GM23338 (cell line): ENCODE measurements around the gene EPAS1. TPM values are rescaled to one million over a fixed set of nuclear protein-coding genes. Genes with fewer than 3 reads are reported as not detected.

Experiments
- ATAC-seq: fragments of 200-7000 bp; cut with Tn5 transposase; 3 replicates; pipeline ENCODE4 v1.9.1; 2020
- DNase-seq: peaks from one replicate; pipeline ENCODE4 v3.0.0-alpha.2; 2015; ENCODE audit warnings: low spot score
- H2AFZ ChIP-seq: fragments of 200-600 bp; sonication (generic); 2 replicates; pipeline ENCODE4 v1.8.0; 2016; ENCODE audit warnings: antibody characterized with exemption, mild to moderate bottlenecking, moderate library complexity
- H3F3A ChIP-seq: fragments of 200-600 bp; sonication (generic); replicated peaks from 2 replicates; pipeline ENCODE4 v1.8.0; 2017; ENCODE audit warnings: antibody characterized with exemption, mixed run types, low read depth
- H3K27ac ChIP-seq: fragments of 200-600 bp; sonication (generic); 2 replicates; pipeline ENCODE4 v1.6.1; 2016; ENCODE audit warnings: low read depth
- H3K27me3 ChIP-seq: fragments of 200-600 bp; sonication (generic); 2 replicates; pipeline ENCODE4 v1.8.0; 2016; ENCODE audit warnings: mild to moderate bottlenecking, mixed run types, moderate library complexity; ENCODE audit not compliant: insufficient read depth
- H3K36me3 ChIP-seq: fragments of 200-600 bp; sonication (generic); 2 replicates; pipeline ENCODE4 v1.8.0; 2016; ENCODE audit warnings: mild to moderate bottlenecking; ENCODE audit not compliant: insufficient read depth
- H3K4me1 ChIP-seq: fragments of 200-600 bp; sonication (generic); 2 replicates; pipeline ENCODE4 v1.8.0; 2016; ENCODE audit warnings: mild to moderate bottlenecking, moderate library complexity; ENCODE audit not compliant: insufficient read depth
- H3K4me2 ChIP-seq: fragments of 200-600 bp; sonication (generic); 2 replicates; pipeline ENCODE4 v1.7.1; 2017; ENCODE audit warnings: mixed run types
- H3K4me3 ChIP-seq: fragments of 200-600 bp; sonication (generic); 2 replicates; pipeline ENCODE4 v1.6.1; 2016; ENCODE audit warnings: mixed run types
- H3K79me2 ChIP-seq: fragments of 200-600 bp; sonication (generic); replicated peaks from 2 replicates; pipeline ENCODE4 v1.8.0; 2017; ENCODE audit warnings: mild to moderate bottlenecking; ENCODE audit not compliant: insufficient read depth
- H3K9me2 ChIP-seq: fragments of 200-600 bp; sonication (generic); 2 replicates; pipeline ENCODE4 v1.8.0; 2017; ENCODE audit not compliant: insufficient read depth
- H4K20me1 ChIP-seq: fragments of 200-600 bp; sonication (generic); replicated peaks from 2 replicates; pipeline ENCODE4 v1.8.0; 2017; ENCODE audit warnings: mild to moderate bottlenecking; ENCODE audit not compliant: insufficient read depth
- H3K27ac Mint-ChIP-seq: 2 replicates; pipeline ENCODE4 v1.8.0; 2020; ENCODE audit warnings: inconsistent platforms, mild to moderate bottlenecking, moderate library complexity, mixed read lengths
- H3K27me3 Mint-ChIP-seq: 3 replicates; pipeline ENCODE4 v1.8.0; 2022; ENCODE audit warnings: low read depth, mild to moderate bottlenecking, moderate library complexity, mixed read lengths, inconsistent platforms; ENCODE audit not compliant: insufficient read depth, poor library complexity
- H3K36me3 Mint-ChIP-seq: 3 replicates; pipeline ENCODE4 v1.8.0; 2021; ENCODE audit warnings: low read depth, mild to moderate bottlenecking, inconsistent platforms, moderate library complexity, mixed read lengths
- H3K4me1 Mint-ChIP-seq: 3 replicates; pipeline ENCODE4 v1.8.0; 2020; ENCODE audit warnings: mild to moderate bottlenecking, inconsistent platforms, mixed read lengths
- H3K4me3 Mint-ChIP-seq: 3 replicates; pipeline ENCODE4 v1.8.0; 2021; ENCODE audit warnings: moderate library complexity, mild to moderate bottlenecking, inconsistent platforms, mixed read lengths
- H3K9me3 Mint-ChIP-seq: 3 replicates; pipeline ENCODE4 v1.8.0; 2020; ENCODE audit warnings: moderate library complexity, mild to moderate bottlenecking, inconsistent platforms, mixed read lengths
- CREB1 ChIP-seq: fragments of 250-450 bp; sonication (Bioruptor Pico); IDR thresholded peaks from 2 replicates; pipeline ENCODE4 v1.5.0; 2020; ENCODE audit warnings: low read depth, mild to moderate bottlenecking, moderate library complexity
- EZH2 ChIP-seq: fragments of 200-600 bp; sonication (generic); IDR thresholded peaks from one replicate; pipeline ENCODE4 v1.8.0; 2017; ENCODE audit warnings: antibody characterized with exemption, mild to moderate bottlenecking, low read depth; ENCODE audit not compliant: unreplicated experiment
- EZH2phosphoT487 ChIP-seq: fragments of 200-600 bp; sonication (generic); IDR thresholded peaks from one replicate; pipeline ENCODE4 v1.8.1; 2018; ENCODE audit warnings: antibody characterized with exemption; ENCODE audit not compliant: unreplicated experiment
- JUNB ChIP-seq: IDR thresholded peaks from one replicate; pipeline ENCODE4 v1.6.1; 2016; ENCODE audit warnings: antibody characterized with exemption; ENCODE audit not compliant: unreplicated experiment
- NANOG ChIP-seq: IDR thresholded peaks from 2 replicates; pipeline ENCODE4 v1.6.1; 2016; ENCODE audit warnings: antibody characterized with exemption, borderline replicate concordance
- POLR2AphosphoS5 ChIP-seq: IDR thresholded peaks from 2 replicates; pipeline ENCODE4 v1.6.1; 2016; ENCODE audit warnings: antibody characterized with exemption, low read depth
- STAT1 ChIP-seq: IDR thresholded peaks from one replicate; pipeline ENCODE4 v1.6.1; 2016; ENCODE audit warnings: antibody characterized with exemption; ENCODE audit not compliant: unreplicated experiment
- ZNF114 ChIP-seq: fragments of 250-450 bp; sonication (Bioruptor Pico); IDR thresholded peaks from 2 replicates; pipeline ENCODE4 v1.5.0; 2020; ENCODE audit warnings: mild to moderate bottlenecking, moderate library complexity
- ZNF331 ChIP-seq: fragments of 250-450 bp; sonication (Bioruptor Pico); IDR thresholded peaks from 2 replicates; pipeline ENCODE4 v1.5.0; 2020; ENCODE audit warnings: low read depth, mild to moderate bottlenecking, moderate library complexity
- polyA plus RNA-seq: library from polyadenylated mRNA; unstranded; fragments of >200 nt; fragmentation: Nextera tagmentation; extraction: Ambion mirVana; gene quantifications from 2 replicates; pipeline ENCODE4 v1.2.1, GENCODE V29; 2016
- total RNA-seq: library from RNA; depleted of rRNA; stranded (reverse); fragments of >200 nt; shearing (Covaris generic); gene quantifications from 2 replicates; pipeline ENCODE4 v1.2.3, GENCODE V29; 2014
- TF ChIP-seq, protein P1 (sequence below): fragments of 250-450 bp; sonication (Bioruptor Pico); IDR thresholded peaks from 2 replicates; pipeline ENCODE4 v1.5.0; 2020; ENCODE audit warnings: mild to moderate bottlenecking, moderate library complexity
- TF ChIP-seq, protein P2 (sequence below), 2 experiments: fragments of 200-600 bp in 1 of 2; sonication (generic) in 1 of 2; conservative IDR thresholded peaks; 2 replicates each; pipeline versions ENCODE4 v1.5.1 to v1.6.1; 2016 to 2017; ENCODE audit warnings: antibody characterized with exemption in 2 of 2, low read depth in 2 of 2, mild to moderate bottlenecking in 2 of 2, moderate library complexity in 1 of 2
- TF ChIP-seq, protein P3 (sequence below): IDR thresholded peaks from 2 replicates; pipeline ENCODE4 v1.6.1; 2016; ENCODE audit warnings: antibody characterized with exemption
- TF ChIP-seq, protein P4 (sequence below): IDR thresholded peaks from one replicate; pipeline ENCODE4 v1.6.1; 2018; ENCODE audit warnings: antibody characterized with exemption; ENCODE audit not compliant: unreplicated experiment

The EPAS1 gene
- total and polyA plus RNA-seq, 2 experiments from 2014 or later = 0.68 to 5.4 TPM

DNA sequence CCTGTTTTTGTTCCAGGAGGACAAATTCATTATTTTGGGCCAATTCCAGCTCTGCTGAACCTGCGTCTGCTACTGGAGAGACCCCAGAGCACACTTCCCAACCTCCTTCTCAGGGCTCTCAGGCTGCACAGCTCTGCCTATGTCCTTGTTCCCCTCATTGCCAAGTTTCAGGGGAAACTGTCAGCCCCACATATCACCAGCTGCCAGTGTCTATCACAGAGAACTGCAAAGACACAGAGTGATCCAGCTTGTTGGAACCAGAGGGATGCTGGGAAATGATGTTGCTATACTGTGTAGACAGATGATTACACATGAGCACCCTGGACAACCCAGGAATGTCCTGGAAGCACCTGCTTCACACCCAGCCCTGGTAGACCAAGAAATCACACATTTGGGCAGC, 114.8 kb downstream of the EPAS1 start:
- peaks cover 4% of the 10 kb centered on the region; the same call in 2 of the 3 replicates for H3K4me1 Mint-ChIP-seq
- H3F3A ChIP-seq = no peaks in the 10 kb centered on the region
- H3K27ac Mint-ChIP-seq = no peak overlapping the region
- peaks cover 18% of the 10 kb centered on the region for H3K9me3 Mint-ChIP-seq
- H4K20me1 ChIP-seq = no peaks in the 10 kb centered on the region
- no peak overlapping the region for H2AFZ ChIP-seq
- H3K79me2 ChIP-seq = no peaks in the 10 kb centered on the region
- H3K9me2 ChIP-seq = no peaks in the 10 kb centered on the region
- H3K4me3 ChIP-seq = no peak overlapping the region
- H3K27ac ChIP-seq = no peak overlapping the region
- TF ChIP-seq, protein P1, sequence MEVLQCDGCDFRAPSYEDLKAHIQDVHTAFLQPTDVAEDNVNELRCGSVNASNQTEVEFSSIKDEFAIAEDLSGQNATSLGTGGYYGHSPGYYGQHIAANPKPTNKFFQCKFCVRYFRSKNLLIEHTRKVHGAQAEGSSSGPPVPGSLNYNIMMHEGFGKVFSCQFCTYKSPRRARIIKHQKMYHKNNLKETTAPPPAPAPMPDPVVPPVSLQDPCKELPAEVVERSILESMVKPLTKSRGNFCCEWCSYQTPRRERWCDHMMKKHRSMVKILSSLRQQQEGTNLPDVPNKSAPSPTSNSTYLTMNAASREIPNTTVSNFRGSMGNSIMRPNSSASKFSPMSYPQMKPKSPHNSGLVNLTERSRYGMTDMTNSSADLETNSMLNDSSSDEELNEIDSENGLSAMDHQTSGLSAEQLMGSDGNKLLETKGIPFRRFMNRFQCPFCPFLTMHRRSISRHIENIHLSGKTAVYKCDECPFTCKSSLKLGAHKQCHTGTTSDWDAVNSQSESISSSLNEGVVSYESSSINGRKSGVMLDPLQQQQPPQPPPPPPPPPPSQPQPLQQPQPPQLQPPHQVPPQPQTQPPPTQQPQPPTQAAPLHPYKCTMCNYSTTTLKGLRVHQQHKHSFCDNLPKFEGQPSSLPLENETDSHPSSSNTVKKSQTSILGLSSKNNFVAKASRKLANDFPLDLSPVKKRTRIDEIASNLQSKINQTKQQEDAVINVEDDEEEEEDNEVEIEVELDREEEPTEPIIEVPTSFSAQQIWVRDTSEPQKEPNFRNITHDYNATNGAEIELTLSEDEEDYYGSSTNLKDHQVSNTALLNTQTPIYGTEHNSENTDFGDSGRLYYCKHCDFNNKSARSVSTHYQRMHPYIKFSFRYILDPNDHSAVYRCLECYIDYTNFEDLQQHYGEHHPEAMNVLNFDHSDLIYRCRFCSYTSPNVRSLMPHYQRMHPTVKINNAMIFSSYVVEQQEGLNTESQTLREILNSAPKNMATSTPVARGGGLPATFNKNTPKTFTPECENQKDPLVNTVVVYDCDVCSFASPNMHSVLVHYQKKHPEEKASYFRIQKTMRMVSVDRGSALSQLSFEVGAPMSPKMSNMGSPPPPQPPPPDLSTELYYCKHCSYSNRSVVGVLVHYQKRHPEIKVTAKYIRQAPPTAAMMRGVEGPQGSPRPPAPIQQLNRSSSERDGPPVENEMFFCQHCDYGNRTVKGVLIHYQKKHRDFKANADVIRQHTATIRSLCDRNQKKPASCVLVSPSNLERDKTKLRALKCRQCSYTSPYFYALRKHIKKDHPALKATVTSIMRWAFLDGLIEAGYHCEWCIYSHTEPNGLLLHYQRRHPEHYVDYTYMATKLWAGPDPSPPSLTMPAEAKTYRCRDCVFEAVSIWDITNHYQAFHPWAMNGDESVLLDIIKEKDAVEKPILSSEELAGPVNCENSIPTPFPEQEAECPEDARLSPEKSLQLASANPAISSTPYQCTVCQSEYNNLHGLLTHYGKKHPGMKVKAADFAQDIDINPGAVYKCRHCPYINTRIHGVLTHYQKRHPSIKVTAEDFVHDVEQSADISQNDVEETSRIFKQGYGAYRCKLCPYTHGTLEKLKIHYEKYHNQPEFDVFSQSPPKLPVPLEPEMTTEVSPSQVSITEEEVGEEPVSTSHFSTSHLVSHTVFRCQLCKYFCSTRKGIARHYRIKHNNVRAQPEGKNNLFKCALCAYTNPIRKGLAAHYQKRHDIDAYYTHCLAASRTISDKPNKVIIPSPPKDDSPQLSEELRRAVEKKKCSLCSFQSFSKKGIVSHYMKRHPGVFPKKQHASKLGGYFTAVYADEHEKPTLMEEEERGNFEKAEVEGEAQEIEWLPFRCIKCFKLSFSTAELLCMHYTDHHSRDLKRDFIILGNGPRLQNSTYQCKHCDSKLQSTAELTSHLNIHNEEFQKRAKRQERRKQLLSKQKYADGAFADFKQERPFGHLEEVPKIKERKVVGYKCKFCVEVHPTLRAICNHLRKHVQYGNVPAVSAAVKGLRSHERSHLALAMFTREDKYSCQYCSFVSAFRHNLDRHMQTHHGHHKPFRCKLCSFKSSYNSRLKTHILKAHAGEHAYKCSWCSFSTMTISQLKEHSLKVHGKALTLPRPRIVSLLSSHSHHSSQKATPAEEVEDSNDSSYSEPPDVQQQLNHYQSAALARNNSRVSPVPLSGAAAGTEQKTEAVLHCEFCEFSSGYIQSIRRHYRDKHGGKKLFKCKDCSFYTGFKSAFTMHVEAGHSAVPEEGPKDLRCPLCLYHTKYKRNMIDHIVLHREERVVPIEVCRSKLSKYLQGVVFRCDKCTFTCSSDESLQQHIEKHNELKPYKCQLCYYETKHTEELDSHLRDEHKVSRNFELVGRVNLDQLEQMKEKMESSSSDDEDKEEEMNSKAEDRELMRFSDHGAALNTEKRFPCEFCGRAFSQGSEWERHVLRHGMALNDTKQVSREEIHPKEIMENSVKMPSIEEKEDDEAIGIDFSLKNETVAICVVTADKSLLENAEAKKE (CRISPR knock-in tag) = no peak
- TF ChIP-seq ZNF114 (CRISPR knock-in tag) (no peak), CREB1 (CRISPR knock-in tag) (no peak), EZH2 (no peak), NANOG (no peak), POLR2AphosphoS5 (no peak), STAT1 (no peak), EZH2phosphoT487 (no peak), ZNF331 (CRISPR knock-in tag) (no peak), JUNB (no peak)
- TF ChIP-seq, protein P2, sequence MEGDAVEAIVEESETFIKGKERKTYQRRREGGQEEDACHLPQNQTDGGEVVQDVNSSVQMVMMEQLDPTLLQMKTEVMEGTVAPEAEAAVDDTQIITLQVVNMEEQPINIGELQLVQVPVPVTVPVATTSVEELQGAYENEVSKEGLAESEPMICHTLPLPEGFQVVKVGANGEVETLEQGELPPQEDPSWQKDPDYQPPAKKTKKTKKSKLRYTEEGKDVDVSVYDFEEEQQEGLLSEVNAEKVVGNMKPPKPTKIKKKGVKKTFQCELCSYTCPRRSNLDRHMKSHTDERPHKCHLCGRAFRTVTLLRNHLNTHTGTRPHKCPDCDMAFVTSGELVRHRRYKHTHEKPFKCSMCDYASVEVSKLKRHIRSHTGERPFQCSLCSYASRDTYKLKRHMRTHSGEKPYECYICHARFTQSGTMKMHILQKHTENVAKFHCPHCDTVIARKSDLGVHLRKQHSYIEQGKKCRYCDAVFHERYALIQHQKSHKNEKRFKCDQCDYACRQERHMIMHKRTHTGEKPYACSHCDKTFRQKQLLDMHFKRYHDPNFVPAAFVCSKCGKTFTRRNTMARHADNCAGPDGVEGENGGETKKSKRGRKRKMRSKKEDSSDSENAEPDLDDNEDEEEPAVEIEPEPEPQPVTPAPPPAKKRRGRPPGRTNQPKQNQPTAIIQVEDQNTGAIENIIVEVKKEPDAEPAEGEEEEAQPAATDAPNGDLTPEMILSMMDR (conservative IDR thresholded peaks at IDR 0.05; ENCODE audit: low read depth in 2 of 2) = no peak
- TF ChIP-seq, protein P3, sequence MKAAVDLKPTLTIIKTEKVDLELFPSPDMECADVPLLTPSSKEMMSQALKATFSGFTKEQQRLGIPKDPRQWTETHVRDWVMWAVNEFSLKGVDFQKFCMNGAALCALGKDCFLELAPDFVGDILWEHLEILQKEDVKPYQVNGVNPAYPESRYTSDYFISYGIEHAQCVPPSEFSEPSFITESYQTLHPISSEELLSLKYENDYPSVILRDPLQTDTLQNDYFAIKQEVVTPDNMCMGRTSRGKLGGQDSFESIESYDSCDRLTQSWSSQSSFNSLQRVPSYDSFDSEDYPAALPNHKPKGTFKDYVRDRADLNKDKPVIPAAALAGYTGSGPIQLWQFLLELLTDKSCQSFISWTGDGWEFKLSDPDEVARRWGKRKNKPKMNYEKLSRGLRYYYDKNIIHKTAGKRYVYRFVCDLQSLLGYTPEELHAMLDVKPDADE = no peak
- TF ChIP-seq, protein P4, sequence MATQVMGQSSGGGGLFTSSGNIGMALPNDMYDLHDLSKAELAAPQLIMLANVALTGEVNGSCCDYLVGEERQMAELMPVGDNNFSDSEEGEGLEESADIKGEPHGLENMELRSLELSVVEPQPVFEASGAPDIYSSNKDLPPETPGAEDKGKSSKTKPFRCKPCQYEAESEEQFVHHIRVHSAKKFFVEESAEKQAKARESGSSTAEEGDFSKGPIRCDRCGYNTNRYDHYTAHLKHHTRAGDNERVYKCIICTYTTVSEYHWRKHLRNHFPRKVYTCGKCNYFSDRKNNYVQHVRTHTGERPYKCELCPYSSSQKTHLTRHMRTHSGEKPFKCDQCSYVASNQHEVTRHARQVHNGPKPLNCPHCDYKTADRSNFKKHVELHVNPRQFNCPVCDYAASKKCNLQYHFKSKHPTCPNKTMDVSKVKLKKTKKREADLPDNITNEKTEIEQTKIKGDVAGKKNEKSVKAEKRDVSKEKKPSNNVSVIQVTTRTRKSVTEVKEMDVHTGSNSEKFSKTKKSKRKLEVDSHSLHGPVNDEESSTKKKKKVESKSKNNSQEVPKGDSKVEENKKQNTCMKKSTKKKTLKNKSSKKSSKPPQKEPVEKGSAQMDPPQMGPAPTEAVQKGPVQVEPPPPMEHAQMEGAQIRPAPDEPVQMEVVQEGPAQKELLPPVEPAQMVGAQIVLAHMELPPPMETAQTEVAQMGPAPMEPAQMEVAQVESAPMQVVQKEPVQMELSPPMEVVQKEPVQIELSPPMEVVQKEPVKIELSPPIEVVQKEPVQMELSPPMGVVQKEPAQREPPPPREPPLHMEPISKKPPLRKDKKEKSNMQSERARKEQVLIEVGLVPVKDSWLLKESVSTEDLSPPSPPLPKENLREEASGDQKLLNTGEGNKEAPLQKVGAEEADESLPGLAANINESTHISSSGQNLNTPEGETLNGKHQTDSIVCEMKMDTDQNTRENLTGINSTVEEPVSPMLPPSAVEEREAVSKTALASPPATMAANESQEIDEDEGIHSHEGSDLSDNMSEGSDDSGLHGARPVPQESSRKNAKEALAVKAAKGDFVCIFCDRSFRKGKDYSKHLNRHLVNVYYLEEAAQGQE = no peak
- H3K4me2 ChIP-seq = no peak overlapping the region
- no peak for DNase-seq
- no peak overlapping the region for H3K4me3 Mint-ChIP-seq
- no peaks in the 10 kb centered on the region for H3K4me1 ChIP-seq
- H3K27me3 Mint-ChIP-seq = peaks cover 9% of the 10 kb centered on the region
- peaks cover 13% of the 10 kb centered on the region for H3K36me3 Mint-ChIP-seq
- H3K27me3 ChIP-seq = no peaks in the 10 kb centered on the region
- H3K36me3 ChIP-seq = no peaks in the 10 kb centered on the region
- no peak for ATAC-seq
